Mammary epithelial cell (primary cell): ENCODE data around the gene KSR1.

Experiments used
- EZH2 ChIP-seq: IDR thresholded peaks from 2 replicates; pipeline ENCODE4 v1.6.1; 2012; ENCODE audit warnings: low read length, inconsistent platforms, borderline replicate concordance
- TF ChIP-seq, protein P1 (sequence below), 2 donors: IDR thresholded peaks in 1 of 2; conservative IDR thresholded peaks in 1 of 2; 2 replicates each; pipeline ENCODE4 v1.5.1; 2011 to 2012; ENCODE audit warnings: inconsistent platforms in 2 of 2, low read length in 2 of 2, mild to moderate bottlenecking in 2 of 2, control low read depth in 1 of 2, low read depth in 1 of 2; ENCODE audit not compliant: insufficient read depth in 1 of 2; ENCODE audit errors: extremely low read depth in 1 of 2

GRCh38 chr17:27496005-27496404, 39.8 kb downstream of the KSR1 start:
- TF ChIP-seq, protein P1, sequence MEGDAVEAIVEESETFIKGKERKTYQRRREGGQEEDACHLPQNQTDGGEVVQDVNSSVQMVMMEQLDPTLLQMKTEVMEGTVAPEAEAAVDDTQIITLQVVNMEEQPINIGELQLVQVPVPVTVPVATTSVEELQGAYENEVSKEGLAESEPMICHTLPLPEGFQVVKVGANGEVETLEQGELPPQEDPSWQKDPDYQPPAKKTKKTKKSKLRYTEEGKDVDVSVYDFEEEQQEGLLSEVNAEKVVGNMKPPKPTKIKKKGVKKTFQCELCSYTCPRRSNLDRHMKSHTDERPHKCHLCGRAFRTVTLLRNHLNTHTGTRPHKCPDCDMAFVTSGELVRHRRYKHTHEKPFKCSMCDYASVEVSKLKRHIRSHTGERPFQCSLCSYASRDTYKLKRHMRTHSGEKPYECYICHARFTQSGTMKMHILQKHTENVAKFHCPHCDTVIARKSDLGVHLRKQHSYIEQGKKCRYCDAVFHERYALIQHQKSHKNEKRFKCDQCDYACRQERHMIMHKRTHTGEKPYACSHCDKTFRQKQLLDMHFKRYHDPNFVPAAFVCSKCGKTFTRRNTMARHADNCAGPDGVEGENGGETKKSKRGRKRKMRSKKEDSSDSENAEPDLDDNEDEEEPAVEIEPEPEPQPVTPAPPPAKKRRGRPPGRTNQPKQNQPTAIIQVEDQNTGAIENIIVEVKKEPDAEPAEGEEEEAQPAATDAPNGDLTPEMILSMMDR (conservative IDR thresholded peaks at IDR 0.05 in 1 of 2, IDR thresholded peaks at IDR 0.05 in 1 of 2; ENCODE audit: extremely low read depth in 1 of 2, insufficient read depth in 1 of 2, low read depth in 1 of 2, low read length in 2 of 2): no peak
- no peak for TF ChIP-seq EZH2
